Liver (tissue), 9 donors: Measurements from ENCODE around the gene WWOX. TPM values are rescaled to one million over a fixed set of nuclear protein-coding genes. Genes with fewer than 3 reads are reported as not detected.

ENCODE experiments used
- DNase-seq: peaks from one replicate; pipeline ENCODE4 v3.0.0-alpha.2; 2017; ENCODE audit warnings: low spot score
- H3K27ac ChIP-seq, 2 donors: one replicate each; pipeline ENCODE4 v1.7.0; 2013; ENCODE audit warnings: inconsistent platforms in 2 of 2, low read length in 2 of 2, control low read depth in 1 of 2, low read depth in 1 of 2, mild to moderate bottlenecking in 1 of 2
- H3K27me3 ChIP-seq, 4 donors: one replicate each; pipeline versions ENCODE4 v1.6.1 to v1.7.0; 2013; ENCODE audit warnings: low read length in 3 of 4, inconsistent platforms in 1 of 4, mild to moderate bottlenecking in 1 of 4, moderate library complexity in 1 of 4; ENCODE audit not compliant: control insufficient read depth in 4 of 4, insufficient read depth in 4 of 4
- H3K36me3 ChIP-seq, 4 donors: one replicate each; pipeline versions ENCODE4 v1.6.1 to v1.7.0; 2013; ENCODE audit warnings: low read length in 3 of 4, mild to moderate bottlenecking in 3 of 4, low read depth in 1 of 4, moderate library complexity in 1 of 4; ENCODE audit not compliant: control insufficient read depth in 4 of 4, insufficient read depth in 3 of 4
- H3K4me1 ChIP-seq, 4 donors: one replicate each; pipeline versions ENCODE4 v1.6.1 to v1.7.0; 2013; ENCODE audit warnings: low read length in 3 of 4, mild to moderate bottlenecking in 3 of 4, moderate library complexity in 1 of 4; ENCODE audit not compliant: control insufficient read depth in 4 of 4, insufficient read depth in 4 of 4
- H3K4me3 ChIP-seq, 3 donors: one replicate each; pipeline versions ENCODE4 v1.6.1 to v1.7.0; 2013; ENCODE audit warnings: low read length in 3 of 3, control low read depth in 1 of 3, low read depth in 1 of 3, mild to moderate bottlenecking in 1 of 3
- H3K9ac ChIP-seq, 2 donors: one replicate each; pipeline ENCODE4 v1.7.0; 2013; ENCODE audit warnings: low read length in 2 of 2, mild to moderate bottlenecking in 2 of 2, moderate library complexity in 2 of 2, control low read depth in 1 of 2, low read depth in 1 of 2
- H3K9me3 ChIP-seq, 4 donors: one replicate each; pipeline versions ENCODE4 v1.6.1 to v1.7.0; 2013; ENCODE audit warnings: low read length in 3 of 4; ENCODE audit not compliant: control insufficient read depth in 4 of 4
- ATF3 ChIP-seq: IDR thresholded peaks from 2 replicates; pipeline ENCODE4 v1.6.1; 2016; ENCODE audit warnings: antibody characterized with exemption
- CTCF ChIP-seq: fragments of 150-350 bp; IDR thresholded peaks from 2 replicates; pipeline ENCODE4 v1.5.1; 2017; ENCODE audit warnings: improper control_type of control experiment, low read depth, low read length; ENCODE audit not compliant: missing input control
- EGR1 ChIP-seq, 2 donors: IDR thresholded peaks; 2 replicates each; pipeline ENCODE4 v1.6.1; 2016 to 2018; ENCODE audit warnings: antibody characterized with exemption in 2 of 2, low read depth in 2 of 2
- FOXA2 ChIP-seq: IDR thresholded peaks from 2 replicates; pipeline ENCODE4 v1.6.1; 2016; ENCODE audit warnings: antibody characterized with exemption
- GABPA ChIP-seq, 2 donors: IDR thresholded peaks in 1 of 2; conservative IDR thresholded peaks in 1 of 2; 2 replicates each; pipeline ENCODE4 v1.6.1; 2016; ENCODE audit warnings: antibody characterized with exemption in 2 of 2, mild to moderate bottlenecking in 1 of 2, moderate library complexity in 1 of 2
- HNF4A ChIP-seq, 2 donors: conservative IDR thresholded peaks; 2 replicates each; pipeline ENCODE4 v1.6.1; 2016; ENCODE audit warnings: antibody characterized with exemption in 2 of 2, mild to moderate bottlenecking in 2 of 2
- HNF4G ChIP-seq: IDR thresholded peaks from 2 replicates; pipeline ENCODE4 v1.6.1; 2016; ENCODE audit warnings: antibody characterized with exemption
- JUND ChIP-seq, 2 donors: IDR thresholded peaks; 2 replicates each; pipeline ENCODE4 v1.6.1; 2016; ENCODE audit warnings: antibody characterized with exemption in 2 of 2
- NR2F2 ChIP-seq: IDR thresholded peaks from 2 replicates; pipeline ENCODE4 v1.6.1; 2016; ENCODE audit warnings: antibody characterized with exemption
- REST ChIP-seq: IDR thresholded peaks from 2 replicates; pipeline ENCODE4 v1.6.1; 2016; ENCODE audit warnings: antibody characterized with exemption, mild to moderate bottlenecking
- RXRA ChIP-seq, 2 donors: IDR thresholded peaks; 2 replicates each; pipeline ENCODE4 v1.6.1; 2017 to 2018; ENCODE audit warnings: antibody characterized with exemption in 2 of 2, mild to moderate bottlenecking in 1 of 2
- TAF1 ChIP-seq: conservative IDR thresholded peaks from 2 replicates; pipeline ENCODE4 v1.6.1; 2016; ENCODE audit warnings: antibody characterized with exemption, mild to moderate bottlenecking
- ZBTB33 ChIP-seq: IDR thresholded peaks from 2 replicates; pipeline ENCODE4 v1.6.1; 2016; ENCODE audit warnings: antibody characterized with exemption
- WGBS: extraction: QIAGEN DNeasy Blood & Tissue Kit; methylation state at CpG from one replicate; pipeline ENCODE4 v1.1.7; 2013; 5-methylcytosine and 5-hydroxymethylcytosine counted together
- polyA plus RNA-seq, 2 donors: library from polyadenylated mRNA; stranded (reverse) in 1 of 2; unstranded in 1 of 2; fragments of 200-250 nt in 1 of 2; fragments of >200 nt in 1 of 2; fragmentation: Nextera tagmentation in 1 of 2; extraction: Ambion mirVana in 1 of 2; gene quantifications; one replicate each; pipeline versions ENCODE4 v1.2.1 to v1.2.3, GENCODE V29; 2013 to 2015
- total RNA-seq, 2 donors: library from RNA; depleted of rRNA; stranded (reverse); fragments of >200 nt; gene quantifications; one replicate each; pipeline ENCODE4 v1.2.3, GENCODE V29; 2014
- donor health status: healthy.
- donor health status: healthy.
- donor health status: healthy.
- donor health status: healthy.
- donor health status: healthy.

Gene WWOX
- total and polyA plus RNA-seq, 4 donors: 9.8 to 46.0 (median 15.3) TPM

- H3K9me3 ChIP-seq: no peaks in the 10 kb centered on the region
- no peak overlapping the region for H3K4me3 ChIP-seq
- no peaks in the 10 kb centered on the region for H3K4me1 ChIP-seq
- TF ChIP-seq ZBTB33: no peak
- TF ChIP-seq ATF3: no peak
- no peak for TF ChIP-seq RXRA (IDR thresholded peaks at IDR 0.05)
- no peak for TF ChIP-seq GABPA (IDR thresholded peaks at IDR 0.05 in 1 of 2, conservative IDR thresholded peaks at IDR 0.05 in 1 of 2)
- TF ChIP-seq TAF1: no peak
- TF ChIP-seq REST: no peak
- TF ChIP-seq CTCF: no peak
- TF ChIP-seq FOXA2: no peak
- no peak for TF ChIP-seq HNF4A (conservative IDR thresholded peaks at IDR 0.05)
- TF ChIP-seq HNF4G: no peak
- TF ChIP-seq NR2F2: no peak
- 85% methylated on average over 3 of the region's 3 CpGs for WGBS
- H3K27me3 ChIP-seq: no peaks in the 10 kb centered on the region
- H3K9ac ChIP-seq: no peak overlapping the region
- no peak overlapping the region for H3K27ac ChIP-seq
- DNase-seq: no peak
- H3K36me3 ChIP-seq: no peaks in the 10 kb centered on the region
These were observed 1054.6 kb downstream of the WWOX start for GRCh38 chr16:79154086-79154485.

- Histone ChIP-seq H3K9me3 (no peaks in the 10 kb centered on the region), H3K27me3 (no peaks in the 10 kb centered on the region), H3K9ac (no peak overlapping the region), H3K4me1 (no peaks in the 10 kb centered on the region), H3K27ac (no peak overlapping the region), H3K36me3 (no peaks in the 10 kb centered on the region), H3K4me3 (no peak overlapping the region)
- DNase-seq: no peak
- TF ChIP-seq JUND (IDR thresholded peaks at IDR 0.05) (no peak), FOXA2 (no peak), RXRA (IDR thresholded peaks at IDR 0.05) (no peak), EGR1 (IDR thresholded peaks at IDR 0.05; ENCODE audit: low read depth in 2 of 2) (no peak), CTCF (no peak)
- 98% methylated on average over 3 of the region's 3 CpGs for WGBS
These were observed 1056.0 kb downstream of the WWOX start for GRCh38 chr16:79155471-79155870.
